ENCODE results near the gene DGKD.

The DGKD gene

DNA sequence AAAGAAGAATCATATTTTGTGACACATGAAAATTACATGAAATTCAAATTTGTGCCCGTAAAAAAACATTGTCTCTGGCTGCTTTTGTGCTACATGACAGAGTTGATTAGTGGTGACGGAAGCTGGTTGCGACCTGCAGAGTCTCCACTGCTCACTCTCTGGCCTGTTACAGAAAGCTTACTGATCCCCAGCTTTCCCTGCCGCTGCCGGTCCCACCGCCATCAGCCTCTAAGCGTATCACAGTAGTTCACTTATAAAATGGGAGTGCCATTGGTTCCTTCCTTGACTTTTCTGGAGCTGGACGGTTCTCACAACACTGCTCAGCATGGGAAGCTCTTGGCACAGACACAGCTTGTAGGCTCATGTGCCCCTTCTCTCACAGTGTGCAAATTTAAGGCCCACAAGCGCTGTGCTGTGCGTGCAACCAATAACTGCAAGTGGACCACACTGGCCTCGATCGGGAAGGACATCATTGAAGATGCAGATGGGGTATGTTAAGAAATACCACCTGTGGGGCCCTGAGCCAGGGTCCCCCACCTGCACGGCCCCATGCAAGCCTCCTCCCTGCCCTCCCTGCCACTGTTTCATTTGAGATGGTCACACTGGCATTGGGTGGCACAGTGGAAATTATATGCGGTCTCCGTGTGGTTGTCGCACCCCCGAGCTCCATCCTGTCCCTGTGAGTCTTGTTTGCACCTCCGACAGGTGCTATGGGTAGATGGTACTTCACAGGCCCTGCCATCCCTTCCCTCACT lies 81.3 kb downstream of the DGKD start:
- H3K4me3 ChIP-seq (ENCODE audit: low read depth, low read length): no peak overlapping the region
- DNase-seq (ENCODE audit: low read depth): no peak
- no peak for TF ChIP-seq CTCF (IDR thresholded peaks at IDR 0.05; ENCODE audit: insufficient read depth, low read depth, low read length, missing control alignments)

GRCh38 chr2:233436191-233436581 lies 81.9 kb downstream of the DGKD start:
- DNase-seq (ENCODE audit: low read depth): no peak
- H3K4me3 ChIP-seq (ENCODE audit: low read depth, low read length): no peak overlapping the region
- TF ChIP-seq CTCF (IDR thresholded peaks at IDR 0.05; ENCODE audit: insufficient read depth, low read depth, low read length, missing control alignments): no peak

DNA sequence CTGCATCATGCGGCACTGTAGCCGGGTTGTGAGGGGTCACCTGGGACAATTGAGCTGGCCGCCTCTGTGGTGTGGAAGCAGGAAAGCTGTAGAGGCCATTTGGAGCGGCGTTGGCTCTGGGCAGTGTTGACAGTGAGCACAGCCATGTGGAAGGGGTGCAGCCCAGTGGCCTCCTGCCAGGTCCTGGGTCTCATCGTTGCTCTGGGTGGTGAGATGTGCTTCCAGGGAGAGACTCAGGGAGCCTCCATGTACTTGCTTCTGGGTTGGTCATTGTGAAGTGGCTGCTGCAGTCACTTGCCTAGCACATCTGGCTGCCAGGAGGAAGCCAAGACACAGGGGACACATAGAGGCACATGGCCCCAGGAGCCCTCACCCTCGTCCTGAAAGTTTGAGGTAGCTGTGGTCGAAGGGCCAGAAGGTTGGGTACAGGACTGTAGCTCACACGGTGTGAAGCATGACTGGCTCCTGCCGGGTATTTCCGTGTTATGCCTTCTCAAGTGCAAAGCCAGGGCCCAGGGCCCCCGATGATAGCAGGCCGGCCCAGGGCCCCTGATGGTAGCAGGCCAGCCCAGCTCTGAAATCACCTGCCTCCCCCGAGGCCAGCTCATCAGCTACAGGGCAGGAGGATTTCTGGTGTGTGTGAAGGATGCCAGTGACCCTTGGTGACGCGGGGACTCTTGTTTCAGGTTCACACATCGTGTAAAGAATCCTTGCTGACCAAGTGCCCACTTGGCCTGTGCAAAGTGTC lies 82.6 kb downstream of the DGKD start:
- TF ChIP-seq CTCF (IDR thresholded peaks at IDR 0.05; ENCODE audit: insufficient read depth, low read depth, low read length, missing control alignments): no peak
- peak; percentile 37 for DNase-seq (ENCODE audit: low read depth)
- no peak overlapping the region for H3K4me3 ChIP-seq (ENCODE audit: low read depth, low read length)

DNA sequence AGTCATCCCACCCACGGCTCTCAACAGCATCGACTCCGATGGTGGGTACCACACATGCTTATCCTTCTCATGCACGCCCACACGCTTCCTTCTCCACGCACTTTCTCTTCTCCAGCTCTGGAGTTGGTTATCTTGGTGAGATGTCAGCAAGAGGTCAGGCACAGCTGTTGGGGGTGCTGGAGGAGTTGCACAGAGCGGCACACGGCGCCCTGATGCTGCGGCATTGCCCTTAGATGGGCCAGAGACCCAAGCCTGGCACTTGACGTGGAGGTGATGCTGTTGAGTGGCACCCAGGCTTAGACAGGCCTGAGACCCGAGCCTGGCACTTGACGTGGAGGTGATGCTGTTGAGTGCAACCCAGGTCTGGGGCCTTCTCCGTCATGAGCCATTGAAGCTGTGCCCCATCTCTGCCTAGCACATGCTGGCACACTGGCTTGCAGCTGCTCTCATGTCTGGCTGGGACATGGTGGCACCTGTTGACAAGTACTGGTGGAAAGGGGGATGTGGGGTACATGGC lies 83.2 kb downstream of the DGKD start:
- no peak for TF ChIP-seq CTCF (IDR thresholded peaks at IDR 0.05; ENCODE audit: insufficient read depth, low read depth, low read length, missing control alignments)
- H3K4me3 ChIP-seq (ENCODE audit: low read depth, low read length): no peak overlapping the region
- DNase-seq (ENCODE audit: low read depth): no peak

GRCh38 chr2:233438573-233439147 lies 84.4 kb downstream of the DGKD start:
- no peak for DNase-seq (ENCODE audit: low read depth)
- TF ChIP-seq CTCF (IDR thresholded peaks at IDR 0.05; ENCODE audit: insufficient read depth, low read depth, low read length, missing control alignments): no peak
- H3K4me3 ChIP-seq (ENCODE audit: low read depth, low read length): no peak overlapping the region

DNA sequence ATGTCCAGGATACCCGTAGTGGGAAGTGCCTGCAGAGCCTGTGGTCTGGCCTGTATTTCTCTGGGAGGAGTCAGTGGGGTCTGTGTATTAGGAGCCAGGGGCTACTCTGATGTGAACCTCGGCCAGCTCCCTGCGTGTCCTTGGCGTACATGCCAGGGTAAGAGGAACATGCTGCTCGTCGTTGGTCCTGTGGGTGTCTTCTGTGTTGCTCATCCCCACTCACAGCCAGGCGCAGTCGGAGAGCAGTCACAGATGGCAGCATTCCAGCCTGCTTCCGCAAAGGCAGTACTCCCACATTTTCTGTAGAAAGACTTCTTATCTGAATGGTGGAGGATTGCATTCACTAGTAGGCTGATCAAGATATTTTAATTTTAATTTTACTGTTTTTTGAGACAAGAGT lies 84.9 kb downstream of the DGKD start:
- no peak overlapping the region for H3K4me3 ChIP-seq (ENCODE audit: low read depth, low read length)
- no peak for TF ChIP-seq CTCF (IDR thresholded peaks at IDR 0.05; ENCODE audit: insufficient read depth, low read depth, low read length, missing control alignments)
- no peak for DNase-seq (ENCODE audit: low read depth)
